H1 (cell line): ENCODE measurements around the gene PTH1R. TPM values are rescaled to one million over a fixed set of nuclear protein-coding genes. Genes with fewer than 3 reads are reported as not detected.

Experiments used
- CTCF ChIA-PET: fragments of 300-600 bp; sonication (Branson Sonifier 250); formaldehyde crosslinking; loops from one replicate; lab custom pipeline; 2021; ENCODE audit not compliant: partially characterized antibody; lab: Charles Lee
- POLR2A ChIA-PET: fragments of 300-600 bp; sonication (Branson Sonifier 250); formaldehyde crosslinking; loops from one replicate; lab custom pipeline; 2021; ENCODE audit warnings: inconsistent platforms; ENCODE audit not compliant: partially characterized antibody; lab: Charles Lee
- DNase-seq, 2 experiments: peaks; one replicate each; pipeline versions ENCODE4 v3.0.0 to v3.0.0-alpha.2; 2010 to 2022; ENCODE audit warnings: low spot score in 2 of 2, low read depth in 1 of 2, mixed read lengths in 1 of 2
- FAIRE-seq: peaks from 2 replicates; lab custom pipeline; 2011; peaks lifted over from hg19 to GRCh38; lab: Jason Lieb, UNC
- H2AFZ ChIP-seq: 2 replicates; pipeline ENCODE4 v1.8.1; 2012; ENCODE audit warnings: low read length, inconsistent platforms
- H2AK5ac ChIP-seq: 2 replicates; pipeline ENCODE4 v1.6.1; 2013; ENCODE audit warnings: low read depth, low read length
- H2BK120ac ChIP-seq: replicated peaks from 2 replicates; pipeline ENCODE3; 2013; ENCODE audit warnings: low read depth, low read length, inconsistent platforms
- H2BK12ac ChIP-seq: 2 replicates; pipeline ENCODE4 v1.6.1; 2013; ENCODE audit warnings: low read depth, low read length
- H2BK15ac ChIP-seq: 2 replicates; pipeline ENCODE4 v1.6.1; 2013; ENCODE audit warnings: low read length
- H2BK20ac ChIP-seq: 2 replicates; pipeline ENCODE4 v1.6.1; 2013; ENCODE audit warnings: low read length
- H2BK5ac ChIP-seq: 2 replicates; pipeline ENCODE4 v1.6.1; 2013; ENCODE audit warnings: low read depth, low read length
- H3K14ac ChIP-seq: 2 replicates; pipeline ENCODE4 v1.6.1; 2013; ENCODE audit warnings: inconsistent platforms; ENCODE audit not compliant: insufficient read length
- H3K18ac ChIP-seq: 2 replicates; pipeline ENCODE4 v1.6.1; 2013; ENCODE audit warnings: low read length; ENCODE audit errors: extremely low read depth
- H3K23ac ChIP-seq: 2 replicates; pipeline ENCODE4 v1.6.1; 2013; ENCODE audit warnings: inconsistent platforms; ENCODE audit not compliant: insufficient read length
- H3K23me2 ChIP-seq: 2 replicates; pipeline ENCODE4 v1.6.1; 2013; ENCODE audit warnings: low read depth, low read length
- H3K27ac ChIP-seq: 2 replicates; pipeline ENCODE4 v1.6.1; 2011; ENCODE audit warnings: low read depth, low read length, inconsistent platforms
- H3K27me3 ChIP-seq, 4 experiments: replicated peaks in 1 of 4; 1 replicate in 1 of 4; 2 replicates in 3 of 4; pipeline versions ENCODE4 v1.6.1 to v1.8.1; 2011 to 2013; ENCODE audit warnings: low read length in 3 of 4, mild to moderate bottlenecking in 3 of 4, inconsistent platforms in 2 of 4, mixed read lengths in 2 of 4, moderate library complexity in 1 of 4; ENCODE audit not compliant: control insufficient read depth in 3 of 4, insufficient read depth in 3 of 4; ENCODE audit errors: extremely low read depth in 1 of 4
- H3K36me3 ChIP-seq, 4 experiments: 2 replicates each; pipeline versions ENCODE4 v1.6.1 to v1.8.1; 2011 to 2013; ENCODE audit warnings: mild to moderate bottlenecking in 4 of 4, low read length in 3 of 4, moderate library complexity in 2 of 4, control low read depth in 1 of 4, inconsistent platforms in 1 of 4; ENCODE audit not compliant: insufficient read depth in 4 of 4, control insufficient read depth in 2 of 4
- H3K4ac ChIP-seq: replicated peaks from 2 replicates; pipeline ENCODE3; 2013; ENCODE audit warnings: low read length, low read depth, mixed read lengths, inconsistent platforms; ENCODE audit not compliant: insufficient read length
- H3K4me1 ChIP-seq, 4 experiments: replicated peaks in 1 of 4; 1 replicate in 1 of 4; 2 replicates in 3 of 4; pipeline versions ENCODE4 v1.6.1 to v1.8.1; 2011 to 2013; ENCODE audit warnings: low read length in 3 of 4, inconsistent platforms in 2 of 4, mixed read lengths in 1 of 4; ENCODE audit not compliant: insufficient read depth in 4 of 4, control insufficient read depth in 3 of 4
- H3K4me2 ChIP-seq, 2 experiments: 2 replicates each; pipeline versions ENCODE4 v1.6.1 to v1.8.1; 2011 to 2013; ENCODE audit warnings: low read depth in 2 of 2, low read length in 2 of 2, control low read depth in 1 of 2, inconsistent platforms in 1 of 2, mild to moderate bottlenecking in 1 of 2; ENCODE audit not compliant: insufficient read depth in 1 of 2
- H3K4me3 ChIP-seq, 4 experiments: fragments of 200-600, 300-600 bp in 1 of 4; sonication (generic), shearing (Covaris generic), sonication (Bioruptor Twin) in 1 of 4; 2 replicates each; pipeline versions ENCODE4 v1.5.1 to v1.8.1; 2011 to 2016; ENCODE audit warnings: low read length in 4 of 4, low read depth in 3 of 4, control low read depth in 2 of 4, inconsistent platforms in 2 of 4, mild to moderate bottlenecking in 2 of 4, mixed read lengths in 1 of 4, moderate library complexity in 1 of 4; ENCODE audit not compliant: insufficient read depth in 2 of 4; ENCODE audit errors: extremely low read depth in 1 of 4
- H3K56ac ChIP-seq: replicated peaks from 2 replicates; pipeline ENCODE3; 2013; ENCODE audit warnings: low read depth, mild to moderate bottlenecking, mixed read lengths, low read length, inconsistent platforms; ENCODE audit not compliant: insufficient read length
- H3K79me1 ChIP-seq: 2 replicates; pipeline ENCODE4 v1.6.1; 2013; ENCODE audit warnings: low read depth, low read length, control low read depth
- H3K79me2 ChIP-seq, 2 experiments: 2 replicates each; pipeline versions ENCODE4 v1.6.1 to v1.8.1; 2012 to 2013; ENCODE audit warnings: low read length in 2 of 2, mild to moderate bottlenecking in 2 of 2, inconsistent platforms in 1 of 2; ENCODE audit not compliant: insufficient read depth in 2 of 2, control insufficient read depth in 1 of 2
- H3K9ac ChIP-seq, 4 experiments: replicated peaks in 1 of 4; 1 replicate in 1 of 4; 2 replicates in 3 of 4; pipeline versions ENCODE4 v1.6.1 to v1.8.1; 2011 to 2013; ENCODE audit warnings: low read depth in 3 of 4, low read length in 3 of 4, control low read depth in 2 of 4, mild to moderate bottlenecking in 2 of 4, moderate library complexity in 2 of 4, inconsistent platforms in 1 of 4; ENCODE audit errors: extremely low read depth in 1 of 4
- H3K9me3 ChIP-seq, 2 experiments: 2 replicates each; pipeline versions ENCODE4 v1.6.1 to v1.8.1; 2012 to 2013; ENCODE audit warnings: mild to moderate bottlenecking in 2 of 2, moderate library complexity in 2 of 2, control low read depth in 1 of 2, inconsistent platforms in 1 of 2, low read depth in 1 of 2, low read length in 1 of 2, mixed read lengths in 1 of 2; ENCODE audit not compliant: insufficient read depth in 2 of 2
- H4K20me1 ChIP-seq, 2 experiments: replicated peaks in 1 of 2; 2 replicates each; pipeline versions ENCODE3 to v1.8.1; 2011 to 2013; ENCODE audit warnings: inconsistent platforms in 2 of 2, low read length in 2 of 2, mild to moderate bottlenecking in 1 of 2; ENCODE audit not compliant: insufficient read depth in 2 of 2, control insufficient read depth in 1 of 2
- H4K5ac ChIP-seq: 2 replicates; pipeline ENCODE4 v1.6.1; 2013; ENCODE audit warnings: low read length, low read depth, mixed read lengths, inconsistent platforms; ENCODE audit not compliant: insufficient read length
- H4K8ac ChIP-seq: 2 replicates; pipeline ENCODE4 v1.8.0; 2013; ENCODE audit warnings: mild to moderate bottlenecking, moderate library complexity, low read length, inconsistent platforms; ENCODE audit not compliant: insufficient read depth; ENCODE audit errors: extremely low read depth
- H4K91ac ChIP-seq: replicated peaks from 2 replicates; pipeline ENCODE3; 2013; ENCODE audit warnings: low read length, mixed read lengths, inconsistent platforms; ENCODE audit not compliant: insufficient read length
- ATF3 ChIP-seq: IDR thresholded peaks from 2 replicates; pipeline ENCODE4 v1.6.1; 2011; ENCODE audit warnings: low read depth, mild to moderate bottlenecking, low read length; ENCODE audit not compliant: insufficient read depth
- CBX8 ChIP-seq: fragments of 300-800, 300-1000 bp; sonication (generic); IDR thresholded peaks from 2 replicates; pipeline ENCODE4 v1.7.1; 2016; ENCODE audit warnings: low read depth, low read length, borderline replicate concordance
- EGR1 ChIP-seq: IDR thresholded peaks from 2 replicates; pipeline ENCODE4 v1.6.1; 2011; ENCODE audit warnings: low read depth, low read length, borderline replicate concordance
- GTF2F1 ChIP-seq: IDR thresholded peaks from 2 replicates; pipeline ENCODE4 v1.6.1; 2012; ENCODE audit warnings: low read depth, low read length, improper control_type of control experiment, borderline replicate concordance
- JUND ChIP-seq: IDR thresholded peaks from 2 replicates; pipeline ENCODE4 v1.6.1; 2011; ENCODE audit warnings: mild to moderate bottlenecking, improper control_type of control experiment, low read length
- MAX ChIP-seq: IDR thresholded peaks from 2 replicates; pipeline ENCODE4 v1.6.1; 2012; ENCODE audit warnings: inconsistent platforms
- POU5F1 ChIP-seq: IDR thresholded peaks from 2 replicates; pipeline ENCODE4 v1.6.1; 2011; ENCODE audit warnings: low read depth, mild to moderate bottlenecking, low read length, moderate library complexity
- SP4 ChIP-seq: IDR thresholded peaks from 2 replicates; pipeline ENCODE4 v1.6.1; 2012; ENCODE audit warnings: low read length, inconsistent platforms
- TEAD4 ChIP-seq: IDR thresholded peaks from 2 replicates; pipeline ENCODE4 v1.6.1; 2012; ENCODE audit warnings: low read depth, low read length, inconsistent platforms, mixed read lengths
- YY1 ChIP-seq: IDR thresholded peaks from 2 replicates; pipeline ENCODE4 v1.6.1; 2011; ENCODE audit warnings: low read depth, mild to moderate bottlenecking, low read length
- WGBS, 2 experiments: shearing (Covaris generic) in 1 of 2; methylation state at CpG; one replicate each; pipeline versions ENCODE4 v1.1.6 to v1.1.7; 2013 to 2015; ENCODE audit warnings: low lambda C conversion rate in 2 of 2, mixed read lengths in 2 of 2, inconsistent platforms in 1 of 2, low coverage in 1 of 2, missing lambda C conversion rate in 1 of 2; ENCODE audit not compliant: insufficient replicate concordance in 2 of 2, insufficient coverage in 1 of 2, insufficient read length in 1 of 2; ENCODE audit errors: extremely low coverage in 1 of 2, missing lambda C conversion rate in 1 of 2; 5-methylcytosine and 5-hydroxymethylcytosine counted together
- polyA plus RNA-seq, 7 experiments: library from polyadenylated mRNA; depleted of rRNA in 3 of 7; stranded (reverse) in 5 of 7; unstranded in 2 of 7; fragments of >200 nt in 5 of 7; fragments of 200-250 nt in 2 of 7; gene quantifications; 1 replicate in 5 of 7; 2 replicates in 1 of 7; 4 replicates in 1 of 7; pipeline versions ENCODE4 v1.2.1 to v1.2.3, GENCODE V29; 2011 to 2013; ENCODE audit warnings: missing spikeins in 2 of 7, mixed read lengths in 2 of 7
- total RNA-seq: library from RNA; stranded (reverse); fragmentation: NEBNext Ultra II Directional; extraction: Animal tissue kit (Norgen Biotek cat#: 25700); gene quantifications from 2 replicates; pipeline ENCODE4 v1.2.1, GENCODE V29; 2021

PTH1R gene
- total and polyA plus RNA-seq, 2 of the 8 experiments (the other 6 are each of a cell fraction or from before 2014, with no cell fraction given), result 0.57 to 1.5 TPM

GRCh38 chr3:46946416-46946815 is 68.9 kb downstream of the PTH1R start:
- H3K79me1 ChIP-seq, result peaks cover 49% of the 10 kb centered on the region
- H3K23ac ChIP-seq, result no peak overlapping the region
- no peaks in the 10 kb centered on the region for H3K27me3 ChIP-seq
- no peak overlapping the region for H3K18ac ChIP-seq
- no peak overlapping the region for H2AK5ac ChIP-seq
- no peaks in the 10 kb centered on the region; the same call in 1 of the 2 replicates for H3K23me2 ChIP-seq
- no peak overlapping the region for H3K56ac ChIP-seq
- no peak overlapping the region for H2BK20ac ChIP-seq
- H4K8ac ChIP-seq, result peak overlapping the region; percentile 12; the same call in 1 of the 2 replicates
- H4K5ac ChIP-seq, result no peak overlapping the region
- no peak overlapping the region for H4K91ac ChIP-seq
- peaks cover 12 to 98% of the 10 kb centered on the region in 2 experiments for H3K79me2 ChIP-seq
- no peak overlapping the region for H3K4me2 ChIP-seq
- no peak overlapping the region for H2AFZ ChIP-seq
- CTCF ChIA-PET, result interaction anchor here (0.9 to 2.7 kb wide), 4 partner anchors 10 to 52 kb away, joined by 3 to 7 read pairs (median 4); no protein-coding TSS in a partner anchor
- no peak for TF ChIP-seq GTF2F1
- TF ChIP-seq SP4, result no peak
- no peak for TF ChIP-seq TEAD4
- TF ChIP-seq CBX8, result no peak
- TF ChIP-seq MAX, result no peak
- no peak for TF ChIP-seq ATF3
- TF ChIP-seq YY1, result no peak
- TF ChIP-seq JUND, result no peak
- TF ChIP-seq POU5F1, result no peak
- no peak for TF ChIP-seq EGR1
- DNase-seq, result no peak
- 89% methylated on average over 6 of the region's 6 CpGs; no CpG with 5 or more reads in 1 of the 2 experiments for WGBS, 2 experiments
- no peak overlapping the region for H3K4ac ChIP-seq
- H3K14ac ChIP-seq, result no peak overlapping the region
- no peak for FAIRE-seq
- no peak overlapping the region for H3K9ac ChIP-seq
- H2BK12ac ChIP-seq, result no peak overlapping the region
- H3K4me3 ChIP-seq, result no peak overlapping the region
- H2BK5ac ChIP-seq, result no peak overlapping the region
- no peaks in the 10 kb centered on the region for H3K9me3 ChIP-seq
- no peak overlapping the region for H2BK15ac ChIP-seq
- H3K4me1 ChIP-seq, result peaks cover 5 to 17% (median 12%) of the 10 kb centered on the region in 4 experiments
- H2BK120ac ChIP-seq, result no peak overlapping the region
- POLR2A ChIA-PET, result interaction anchor here (1.5 to 2.3 kb wide), 2 partner anchors 8 to 33 kb away, joined by 3 to 6 read pairs; partner anchors contain the start of gene NBEAL2
- H4K20me1 ChIP-seq, result peaks cover 54 to 59% of the 10 kb centered on the region in 2 experiments
- H3K27ac ChIP-seq, result no peak overlapping the region
- H3K36me3 ChIP-seq, result no peaks in the 10 kb centered on the region; a peak in 1 of 8 replicates
